ENCODE measurements around the gene DNAH2. TPM values are rescaled to one million over a fixed set of nuclear protein-coding genes. Genes with fewer than 3 reads are reported as not detected.

DNAH2 gene
- total and polyA plus RNA-seq, 2 experiments from 2014 or later = 0.77 to 2.1 TPM

GRCh38 chr17:7721612-7722011 is 4.1 kb downstream of the DNAH2 start:
- H3K4me2 ChIP-seq = no peak overlapping the region
- H3K9me3 ChIP-seq (ENCODE audit: low read depth) = no peaks in the 10 kb centered on the region
- 78% methylated on average over 2 of the region's 2 CpGs for WGBS (ENCODE audit: low lambda C conversion rate, missing lambda C conversion rate)
- no peak overlapping the region for H2AFZ ChIP-seq
- peaks cover 6% of the 10 kb centered on the region for H3K4me1 ChIP-seq (ENCODE audit: insufficient read depth)
- no peaks in the 10 kb centered on the region for H3K79me2 ChIP-seq
- peaks cover 14% of the 10 kb centered on the region for H3K27me3 ChIP-seq
- H3K4me3 ChIP-seq = no peak overlapping the region
- no peaks in the 10 kb centered on the region for H3K9me2 ChIP-seq (replicated peaks; ENCODE audit: insufficient read depth)
- TF ChIP-seq EZH2phosphoT487 (IDR thresholded peaks at IDR 0.05; ENCODE audit: low read depth, severe bottlenecking, unreplicated experiment) (no peak), CTCF (IDR thresholded peaks at IDR 0.05; ENCODE audit: poor library complexity) (no peak), EZH2 (IDR thresholded peaks at IDR 0.05; ENCODE audit: borderline replicate concordance) (no peak)
- DNase-seq (ENCODE audit: low spot score) = no peak
- no peak overlapping the region for H3K27ac ChIP-seq
- H4K20me1 ChIP-seq (ENCODE audit: insufficient read depth, poor library complexity, severe bottlenecking) = no peaks in the 10 kb centered on the region
- H3K36me3 ChIP-seq (replicated peaks; ENCODE audit: insufficient read depth, low read depth) = no peaks in the 10 kb centered on the region

- H2AFZ ChIP-seq = no peak overlapping the region
- WGBS (ENCODE audit: low lambda C conversion rate, missing lambda C conversion rate) = 72% methylated on average over 3 of the region's 3 CpGs
- TF ChIP-seq CTCF (IDR thresholded peaks at IDR 0.05; ENCODE audit: poor library complexity) (no peak), EZH2phosphoT487 (IDR thresholded peaks at IDR 0.05; ENCODE audit: low read depth, severe bottlenecking, unreplicated experiment) (no peak), EZH2 (IDR thresholded peaks at IDR 0.05; ENCODE audit: borderline replicate concordance) (no peak)
- no peaks in the 10 kb centered on the region for H3K4me1 ChIP-seq (ENCODE audit: insufficient read depth)
- no peaks in the 10 kb centered on the region for H3K9me3 ChIP-seq (ENCODE audit: low read depth)
- no peak for DNase-seq (ENCODE audit: low spot score)
- no peaks in the 10 kb centered on the region for H3K9me2 ChIP-seq (replicated peaks; ENCODE audit: insufficient read depth)
- H4K20me1 ChIP-seq (ENCODE audit: insufficient read depth, poor library complexity, severe bottlenecking) = no peaks in the 10 kb centered on the region
- no peak overlapping the region for H3K4me3 ChIP-seq
- no peak overlapping the region for H3K27ac ChIP-seq
- no peak overlapping the region for H3K4me2 ChIP-seq
- H3K36me3 ChIP-seq (replicated peaks; ENCODE audit: insufficient read depth, low read depth) = no peaks in the 10 kb centered on the region
- H3K79me2 ChIP-seq = no peaks in the 10 kb centered on the region
- no peaks in the 10 kb centered on the region for H3K27me3 ChIP-seq
Observed at GRCh38 chr17:7727886-7728285, 10.3 kb downstream of the DNAH2 start.

- H2AFZ ChIP-seq = no peak overlapping the region
- H3K4me2 ChIP-seq = no peak overlapping the region
- H3K9me2 ChIP-seq (replicated peaks; ENCODE audit: insufficient read depth) = no peaks in the 10 kb centered on the region
- H3K36me3 ChIP-seq (replicated peaks; ENCODE audit: insufficient read depth, low read depth) = no peaks in the 10 kb centered on the region
- no peak for DNase-seq (ENCODE audit: low spot score)
- no peak overlapping the region for H3K27ac ChIP-seq
- H3K27me3 ChIP-seq = no peaks in the 10 kb centered on the region
- H3K79me2 ChIP-seq = no peaks in the 10 kb centered on the region
- H4K20me1 ChIP-seq (ENCODE audit: insufficient read depth, poor library complexity, severe bottlenecking) = no peaks in the 10 kb centered on the region
- H3K4me3 ChIP-seq = no peak overlapping the region
- H3K9me3 ChIP-seq (ENCODE audit: low read depth) = no peaks in the 10 kb centered on the region
- TF ChIP-seq CTCF (IDR thresholded peaks at IDR 0.05; ENCODE audit: poor library complexity) (no peak), EZH2 (IDR thresholded peaks at IDR 0.05; ENCODE audit: borderline replicate concordance) (no peak), EZH2phosphoT487 (IDR thresholded peaks at IDR 0.05; ENCODE audit: low read depth, severe bottlenecking, unreplicated experiment) (no peak)
- 67% methylated on average over 1 of the region's 1 CpG for WGBS (ENCODE audit: low lambda C conversion rate, missing lambda C conversion rate)
- H3K4me1 ChIP-seq (ENCODE audit: insufficient read depth) = no peaks in the 10 kb centered on the region
Observed at GRCh38 chr17:7729816-7730215, 12.3 kb downstream of the DNAH2 start.

Measured in hepatocyte (in vitro differentiated cells).